Activated T-cell treated with anti-CD3 and anti-CD28 coated beads for 24 hours (primary cell): ENCODE results near the gene KIF26B.

Experiments
- DNase-seq: peaks from one replicate; pipeline ENCODE4 v3.0.0-alpha.2; 2020; ENCODE audit warnings: low read depth

The KIF26B gene

GRCh38 chr1:245209658-245210435, 55.1 kb downstream of the KIF26B start:
- no peak for DNase-seq

- DNase-seq: no peak
These were observed 56.4 kb downstream of the KIF26B start for GRCh38 chr1:245211035-245211749.

GRCh38 chr1:245211761-245212160, 57.0 kb downstream of the KIF26B start:
- no peak for DNase-seq

GRCh38 chr1:245212221-245212710, 57.5 kb downstream of the KIF26B start:
- no peak for DNase-seq

GRCh38 chr1:245213066-245213831, 58.5 kb downstream of the KIF26B start:
- no peak for DNase-seq

GRCh38 chr1:245215071-245215470, 60.3 kb downstream of the KIF26B start:
- DNase-seq: no peak

GRCh38 chr1:245216366-245217115, 61.8 kb downstream of the KIF26B start:
- DNase-seq: no peak

GRCh38 chr1:245217853-245218608, 63.2 kb downstream of the KIF26B start:
- DNase-seq: no peak

GRCh38 chr1:245220381-245220985, 65.7 kb downstream of the KIF26B start:
- DNase-seq: no peak

GRCh38 chr1:245221805-245222204, 67.0 kb downstream of the KIF26B start:
- no peak for DNase-seq

GRCh38 chr1:245222931-245223595, 68.3 kb downstream of the KIF26B start:
- no peak for DNase-seq

GRCh38 chr1:245225322-245226202, 70.8 kb downstream of the KIF26B start:
- no peak for DNase-seq

GRCh38 chr1:245226203-245226499, 71.4 kb downstream of the KIF26B start:
- DNase-seq: no peak

GRCh38 chr1:245229051-245229450, 74.3 kb downstream of the KIF26B start:
- no peak for DNase-seq

- no peak for DNase-seq
These were observed 78.1 kb downstream of the KIF26B start for GRCh38 chr1:245232931-245233330.

GRCh38 chr1:245234217-245235081, 79.7 kb downstream of the KIF26B start:
- DNase-seq: no peak

- DNase-seq: no peak
These were observed 80.4 kb downstream of the KIF26B start for GRCh38 chr1:245235156-245235555.

- no peak for DNase-seq
These were observed 85.9 kb downstream of the KIF26B start for GRCh38 chr1:245240648-245241165.
